A549 (cell line): ENCODE measurements around the gene ANKS1B. TPM values are rescaled to one million over a fixed set of nuclear protein-coding genes. Genes with fewer than 3 reads are reported as not detected.

Experiments used
- ATAC-seq, 2 experiments: fragments of 200-7000 bp in 1 of 2; fragments of >200 bp in 1 of 2; cut with Nextera tagmentation in 1 of 2; cut with Tn5 transposase in 1 of 2; 3 replicates each; pipeline versions ENCODE4 v1.8.0 to v1.9.1; 2018 to 2020; ENCODE audit warnings: mild to moderate bottlenecking in 1 of 2, moderate library complexity in 1 of 2
- CTCF ChIA-PET: fragments of 300-600 bp; sonication (Branson Sonifier 250); formaldehyde crosslinking; extraction: SDS; loops from one replicate; lab custom pipeline; 2021; ENCODE audit warnings: antibody characterized with exemption, inconsistent platforms; lab: Yijun Ruan, JAX
- POLR2A ChIA-PET: fragments of 350-600 bp; formaldehyde crosslinking; extraction: SDS; loops from one replicate; lab custom pipeline; 2021; ENCODE audit warnings: antibody characterized with exemption, inconsistent platforms; lab: Yijun Ruan, JAX
- DNase-seq, 2 experiments: peaks; one replicate each; pipeline versions ENCODE4 v3.0.0 to v3.0.0-alpha.2; 2011 to 2016; ENCODE audit warnings: low read depth in 1 of 2, low spot score in 1 of 2
- FAIRE-seq: peaks from 2 replicates; lab custom pipeline; 2011; peaks lifted over from hg19 to GRCh38; lab: Jason Lieb, UNC
- H3K27ac ChIP-seq, 2 experiments: fragments of >200 bp; sonication (Bioruptor Twin); formaldehyde crosslinking; 3 replicates each; pipeline ENCODE4 v1.5.1; 2016 to 2017
- H3K4me1 ChIP-seq: fragments of >200 bp; sonication (Bioruptor Twin); formaldehyde crosslinking; 3 replicates; pipeline ENCODE4 v1.6.1; 2016
- H3K4me2 ChIP-seq: fragments of >200 bp; sonication (Bioruptor Twin); formaldehyde crosslinking; 3 replicates; pipeline ENCODE4 v1.6.1; 2016
- H3K4me3 ChIP-seq: fragments of >200 bp; sonication (Bioruptor Twin); formaldehyde crosslinking; 3 replicates; pipeline ENCODE4 v1.5.1; 2016
- H3K9me3 ChIP-seq: fragments of >200 bp; sonication (Bioruptor Twin); formaldehyde crosslinking; 3 replicates; pipeline ENCODE4 v1.6.1; 2016
- ATOH8 ChIP-seq: fragments of 250-450 bp; sonication (Bioruptor Pico); IDR thresholded peaks from 2 replicates; pipeline ENCODE4 v1.5.0; 2020; ENCODE audit warnings: low read depth, mild to moderate bottlenecking, moderate library complexity
- BHLHE40 ChIP-seq: IDR thresholded peaks from 2 replicates; pipeline ENCODE4 v1.6.1; 2012; ENCODE audit warnings: low read depth, low read length, inconsistent platforms
- CBX2 ChIP-seq: fragments of 200-600 bp; sonication (generic); IDR thresholded peaks from 2 replicates; pipeline ENCODE4 v1.6.1; 2016; ENCODE audit warnings: low read depth, mild to moderate bottlenecking, borderline replicate concordance
- CHD2 ChIP-seq: fragments of 150-350 bp; IDR thresholded peaks from 2 replicates; pipeline ENCODE4 v1.6.1; 2014; ENCODE audit warnings: low read length; ENCODE audit not compliant: partially characterized antibody
- EP300 ChIP-seq, 2 experiments: fragments of >200 bp; sonication (Bioruptor Twin); formaldehyde crosslinking; IDR thresholded peaks; 2 replicates in 1 of 2; 3 replicates in 1 of 2; pipeline ENCODE4 v1.6.1; 2016 to 2017
- GATA3 ChIP-seq: IDR thresholded peaks from 2 replicates; pipeline ENCODE4 v1.6.1; 2012; ENCODE audit warnings: borderline replicate concordance
- HDAC2 ChIP-seq: fragments of 200-600 bp; sonication (generic); IDR thresholded peaks from 2 replicates; pipeline ENCODE4 v1.6.1; 2016
- HES2 ChIP-seq: fragments of >200 bp; sonication (Bioruptor Twin); formaldehyde crosslinking; IDR thresholded peaks from 2 replicates; pipeline ENCODE4 v1.6.1; 2016
- HEYL ChIP-seq: fragments of 250-450 bp; sonication (Bioruptor Pico); IDR thresholded peaks from 2 replicates; pipeline ENCODE4 v1.8.0; 2021; ENCODE audit warnings: mild to moderate bottlenecking, moderate library complexity
- HOXA7 ChIP-seq: fragments of 250-450 bp; sonication (Bioruptor Pico); IDR thresholded peaks from 2 replicates; pipeline ENCODE4 v1.5.0; 2020; ENCODE audit warnings: mild to moderate bottlenecking, moderate library complexity
- KDM1A ChIP-seq: fragments of 200-600 bp; sonication (generic); IDR thresholded peaks from 2 replicates; pipeline ENCODE4 v1.6.1; 2016; ENCODE audit warnings: low read depth, mild to moderate bottlenecking
- KDM5A ChIP-seq: fragments of 200-600 bp; sonication (generic); IDR thresholded peaks from 2 replicates; pipeline ENCODE4 v1.6.1; 2016; ENCODE audit warnings: antibody characterized with exemption, mild to moderate bottlenecking
- MAX ChIP-seq: IDR thresholded peaks from 2 replicates; pipeline ENCODE4 v1.6.1; 2012
- MAZ ChIP-seq: fragments of 150-350 bp; IDR thresholded peaks from 2 replicates; pipeline ENCODE4 v1.6.1; 2014; ENCODE audit warnings: antibody characterized with exemption, low read depth, low read length, borderline replicate concordance
- POLR2A ChIP-seq: IDR thresholded peaks from 2 replicates; pipeline ENCODE4 v1.6.1; 2012; ENCODE audit warnings: mild to moderate bottlenecking, low read length
- POLR2AphosphoS2 ChIP-seq: conservative IDR thresholded peaks from 2 replicates; pipeline ENCODE4 v1.6.1; 2012; ENCODE audit warnings: low read length, improper control_type of control experiment, inconsistent platforms
- RAD21 ChIP-seq, 2 experiments: fragments of >200 bp in 1 of 2; sonication (Bioruptor Twin) in 1 of 2; formaldehyde crosslinking in 1 of 2; IDR thresholded peaks in 1 of 2; conservative IDR thresholded peaks in 1 of 2; 2 replicates in 1 of 2; 3 replicates in 1 of 2; pipeline ENCODE4 v1.6.1; 2012 to 2018; ENCODE audit warnings: inconsistent platforms in 1 of 2
- RCOR1 ChIP-seq: fragments of 150-350 bp; IDR thresholded peaks from 2 replicates; pipeline ENCODE4 v1.6.1; 2014; ENCODE audit warnings: antibody characterized with exemption, low read length, low read depth
- REST ChIP-seq: fragments of 200-600 bp; sonication (generic); IDR thresholded peaks from 2 replicates; pipeline ENCODE4 v1.6.1; 2016; ENCODE audit warnings: antibody characterized with exemption, mild to moderate bottlenecking, moderate library complexity
- RFX5 ChIP-seq: fragments of 450-650 bp; IDR thresholded peaks from 2 replicates; pipeline ENCODE4 v1.7.1; 2014; ENCODE audit warnings: antibody characterized with exemption, mild to moderate bottlenecking, moderate library complexity
- TFCP2L1 ChIP-seq: fragments of 250-450 bp; sonication (Bioruptor Pico); IDR thresholded peaks from 2 replicates; pipeline ENCODE4 v1.5.0; 2021; ENCODE audit warnings: mild to moderate bottlenecking
- ZFP36 ChIP-seq: fragments of 450-650 bp; IDR thresholded peaks from 2 replicates; pipeline ENCODE4 v1.6.1; 2014; ENCODE audit warnings: borderline replicate concordance; ENCODE audit not compliant: partially characterized antibody
- ZNF302 ChIP-seq: fragments of 250-450 bp; sonication (Bioruptor Pico); IDR thresholded peaks from 2 replicates; pipeline ENCODE4 v1.9.0; 2021; ENCODE audit warnings: inconsistent platforms, mild to moderate bottlenecking, moderate library complexity
- ZSCAN20 ChIP-seq: fragments of 250-450 bp; sonication (Bioruptor Pico); IDR thresholded peaks from 2 replicates; pipeline ENCODE4 v1.8.0; 2022; ENCODE audit warnings: mild to moderate bottlenecking, moderate library complexity
- WGBS: methylation state at CpG from one replicate; pipeline ENCODE4 v1.1.6; 2017; ENCODE audit errors: missing lambda C conversion rate; 5-methylcytosine and 5-hydroxymethylcytosine counted together
- polyA plus RNA-seq, 4 experiments: library from polyadenylated mRNA; depleted of rRNA in 3 of 4; stranded (reverse); fragments of >200 nt; fragmentation: RNase III in 1 of 4; extraction: RNeasy Plus Mini Kit Qiagen cat#74134 plus additional on column Dnase treatment in 1 of 4; gene quantifications; 2 replicates in 3 of 4; 3 replicates in 1 of 4; pipeline ENCODE4 v1.2.3, GENCODE V29; 2011 to 2017
- TF ChIP-seq, protein P1 (sequence below): fragments of >200 bp; sonication (Bioruptor Twin); formaldehyde crosslinking; IDR thresholded peaks from 3 replicates; pipeline ENCODE4 v1.5.1; 2016
- TF ChIP-seq, protein P2 (sequence below): fragments of >200 bp; sonication (Bioruptor Twin); formaldehyde crosslinking; IDR thresholded peaks from 3 replicates; pipeline ENCODE4 v1.6.1; 2016

The ANKS1B gene
- polyA plus RNA-seq, 2 of the 4 experiments (the other 2 are of a cell fraction): 1.5 to 2.2 TPM

GRCh38 chr12:99736760-99737269 lies 247.9 kb downstream of the ANKS1B start:
- TF ChIP-seq ZSCAN20 (no peak), GATA3 (no peak), BHLHE40 (no peak), POLR2A (no peak), HEYL (no peak), ZFP36 (no peak), ZNF302 (no peak), POLR2AphosphoS2 (no peak), KDM5A (no peak), CBX2 (no peak), CHD2 (no peak), MAX (no peak), KDM1A (no peak), MAZ (no peak), HDAC2 (no peak), HES2 (no peak)
- TF ChIP-seq, protein P1, sequence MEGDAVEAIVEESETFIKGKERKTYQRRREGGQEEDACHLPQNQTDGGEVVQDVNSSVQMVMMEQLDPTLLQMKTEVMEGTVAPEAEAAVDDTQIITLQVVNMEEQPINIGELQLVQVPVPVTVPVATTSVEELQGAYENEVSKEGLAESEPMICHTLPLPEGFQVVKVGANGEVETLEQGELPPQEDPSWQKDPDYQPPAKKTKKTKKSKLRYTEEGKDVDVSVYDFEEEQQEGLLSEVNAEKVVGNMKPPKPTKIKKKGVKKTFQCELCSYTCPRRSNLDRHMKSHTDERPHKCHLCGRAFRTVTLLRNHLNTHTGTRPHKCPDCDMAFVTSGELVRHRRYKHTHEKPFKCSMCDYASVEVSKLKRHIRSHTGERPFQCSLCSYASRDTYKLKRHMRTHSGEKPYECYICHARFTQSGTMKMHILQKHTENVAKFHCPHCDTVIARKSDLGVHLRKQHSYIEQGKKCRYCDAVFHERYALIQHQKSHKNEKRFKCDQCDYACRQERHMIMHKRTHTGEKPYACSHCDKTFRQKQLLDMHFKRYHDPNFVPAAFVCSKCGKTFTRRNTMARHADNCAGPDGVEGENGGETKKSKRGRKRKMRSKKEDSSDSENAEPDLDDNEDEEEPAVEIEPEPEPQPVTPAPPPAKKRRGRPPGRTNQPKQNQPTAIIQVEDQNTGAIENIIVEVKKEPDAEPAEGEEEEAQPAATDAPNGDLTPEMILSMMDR: no peak
- FAIRE-seq: peak; percentile 36
- Histone ChIP-seq H3K4me3 (no peak overlapping the region), H3K4me1 (no peaks in the 10 kb centered on the region), H3K9me3 (no peaks in the 10 kb centered on the region), H3K4me2 (no peak overlapping the region), H3K27ac (no peak overlapping the region)
- CTCF ChIA-PET: no interaction called here
- no peak for ATAC-seq
- DNase-seq: no peak
- POLR2A ChIA-PET: no interaction called here
- WGBS: 0% methylated on average over 1 of the region's 1 CpG

GRCh38 chr12:99732131-99732530 lies 252.6 kb downstream of the ANKS1B start:
- WGBS: 20% methylated on average over 1 of the region's 1 CpG
- no peak for FAIRE-seq
- TF ChIP-seq MAX: no peak
- no peak for TF ChIP-seq GATA3
- TF ChIP-seq, protein P1: no peak
- TF ChIP-seq HOXA7 (CRISPR knock-in tag): no peak
- TF ChIP-seq EP300 (IDR thresholded peaks at IDR 0.05): no peak
- TF ChIP-seq, protein P2, sequence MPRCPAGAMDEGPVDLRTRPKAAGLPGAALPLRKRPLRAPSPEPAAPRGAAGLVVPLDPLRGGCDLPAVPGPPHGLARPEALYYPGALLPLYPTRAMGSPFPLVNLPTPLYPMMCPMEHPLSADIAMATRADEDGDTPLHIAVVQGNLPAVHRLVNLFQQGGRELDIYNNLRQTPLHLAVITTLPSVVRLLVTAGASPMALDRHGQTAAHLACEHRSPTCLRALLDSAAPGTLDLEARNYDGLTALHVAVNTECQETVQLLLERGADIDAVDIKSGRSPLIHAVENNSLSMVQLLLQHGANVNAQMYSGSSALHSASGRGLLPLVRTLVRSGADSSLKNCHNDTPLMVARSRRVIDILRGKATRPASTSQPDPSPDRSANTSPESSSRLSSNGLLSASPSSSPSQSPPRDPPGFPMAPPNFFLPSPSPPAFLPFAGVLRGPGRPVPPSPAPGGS: no peak
- TF ChIP-seq TFCP2L1 (CRISPR knock-in tag): no peak
- no peak for TF ChIP-seq ATOH8 (CRISPR knock-in tag)
- no peak for TF ChIP-seq RFX5
- no peak for TF ChIP-seq CBX2
- no peak for TF ChIP-seq RCOR1
- TF ChIP-seq REST: no peak
- no peak for TF ChIP-seq RAD21 (conservative IDR thresholded peaks at IDR 0.05 in 1 of 2, IDR thresholded peaks at IDR 0.05 in 1 of 2)
- TF ChIP-seq, all 56 proteins: peak for 0
- POLR2A ChIA-PET: no interaction called here
- no peak for DNase-seq
- no peaks in the 10 kb centered on the region for H3K9me3 ChIP-seq
- no peaks in the 10 kb centered on the region for H3K4me1 ChIP-seq
- CTCF ChIA-PET: no interaction called here
- H3K4me3 ChIP-seq: no peak overlapping the region
- no peak for ATAC-seq
- H3K4me2 ChIP-seq: no peak overlapping the region
- no peak overlapping the region for H3K27ac ChIP-seq
